Measurements from ENCODE around the gene LAIR1. TPM values are rescaled to one million over a fixed set of nuclear protein-coding genes. Genes with fewer than 3 reads are reported as not detected.
"Not testable (repeated sequence)": the region's sequence is repeated elsewhere in the genome, so short reads cannot be mapped to it uniquely, and the experiment has no call there.

LAIR1 gene
- total RNA-seq, 1 experiment from 2014 or later = 0.37 TPM

DNA sequence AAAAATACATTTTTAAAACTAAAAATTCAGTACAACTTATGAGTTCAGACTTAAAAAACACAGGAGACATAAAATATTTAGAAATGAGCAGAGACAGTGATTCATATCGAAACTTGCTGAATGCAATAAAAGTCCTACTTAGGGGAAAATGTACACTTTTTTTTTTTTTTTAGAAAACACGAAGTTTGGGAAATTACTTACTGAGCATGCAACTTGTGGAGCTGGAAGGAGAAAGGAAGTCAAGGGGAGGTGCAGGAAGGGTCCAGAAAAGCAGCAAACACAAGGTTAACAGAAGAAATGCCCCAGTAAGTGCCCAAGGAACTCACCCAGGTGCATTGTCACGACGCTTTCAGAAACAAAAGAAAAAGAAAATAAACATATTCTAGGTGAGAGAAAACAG, 18.6 kb upstream of the LAIR1 start:
- Mint-ChIP-seq H3K4me3 (no peak overlapping the region), H3K36me3 (no peaks in the 10 kb centered on the region), H3K27me3 (ENCODE audit: low read depth) (peaks cover 37% of the 10 kb centered on the region), H3K27ac (no peak overlapping the region), H3K4me1 (peaks cover 4% of the 10 kb centered on the region), H3K9me3 (peaks cover 12% of the 10 kb centered on the region)
- DNase-seq (ENCODE audit: low spot score) = no peak
- ChIA-PET CTCF (no interaction called here), POLR2A (no interaction called here)
- ATAC-seq = no peak
- no peak for TF ChIP-seq NR3C1 (CRISPR knock-in tag; conservative IDR thresholded peaks at IDR 0.05; ENCODE audit: low read depth)
- TF ChIP-seq RELA (CRISPR knock-in tag; IDR thresholded peaks at IDR 0.05; ENCODE audit: borderline replicate concordance) = no peak
- TF ChIP-seq ZNF396 (CRISPR knock-in tag; IDR thresholded peaks at IDR 0.05; ENCODE audit: borderline replicate concordance) = no peak
- no peak for TF ChIP-seq JUN (CRISPR knock-in tag; IDR thresholded peaks at IDR 0.05)
- TF ChIP-seq, protein P1, sequence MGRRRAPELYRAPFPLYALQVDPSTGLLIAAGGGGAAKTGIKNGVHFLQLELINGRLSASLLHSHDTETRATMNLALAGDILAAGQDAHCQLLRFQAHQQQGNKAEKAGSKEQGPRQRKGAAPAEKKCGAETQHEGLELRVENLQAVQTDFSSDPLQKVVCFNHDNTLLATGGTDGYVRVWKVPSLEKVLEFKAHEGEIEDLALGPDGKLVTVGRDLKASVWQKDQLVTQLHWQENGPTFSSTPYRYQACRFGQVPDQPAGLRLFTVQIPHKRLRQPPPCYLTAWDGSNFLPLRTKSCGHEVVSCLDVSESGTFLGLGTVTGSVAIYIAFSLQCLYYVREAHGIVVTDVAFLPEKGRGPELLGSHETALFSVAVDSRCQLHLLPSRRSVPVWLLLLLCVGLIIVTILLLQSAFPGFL (CRISPR knock-in tag; IDR thresholded peaks at IDR 0.05; ENCODE audit: borderline replicate concordance) = no peak
- no peak for TF ChIP-seq MYBL2 (CRISPR knock-in tag; IDR thresholded peaks at IDR 0.05)
- TF ChIP-seq, protein P2, sequence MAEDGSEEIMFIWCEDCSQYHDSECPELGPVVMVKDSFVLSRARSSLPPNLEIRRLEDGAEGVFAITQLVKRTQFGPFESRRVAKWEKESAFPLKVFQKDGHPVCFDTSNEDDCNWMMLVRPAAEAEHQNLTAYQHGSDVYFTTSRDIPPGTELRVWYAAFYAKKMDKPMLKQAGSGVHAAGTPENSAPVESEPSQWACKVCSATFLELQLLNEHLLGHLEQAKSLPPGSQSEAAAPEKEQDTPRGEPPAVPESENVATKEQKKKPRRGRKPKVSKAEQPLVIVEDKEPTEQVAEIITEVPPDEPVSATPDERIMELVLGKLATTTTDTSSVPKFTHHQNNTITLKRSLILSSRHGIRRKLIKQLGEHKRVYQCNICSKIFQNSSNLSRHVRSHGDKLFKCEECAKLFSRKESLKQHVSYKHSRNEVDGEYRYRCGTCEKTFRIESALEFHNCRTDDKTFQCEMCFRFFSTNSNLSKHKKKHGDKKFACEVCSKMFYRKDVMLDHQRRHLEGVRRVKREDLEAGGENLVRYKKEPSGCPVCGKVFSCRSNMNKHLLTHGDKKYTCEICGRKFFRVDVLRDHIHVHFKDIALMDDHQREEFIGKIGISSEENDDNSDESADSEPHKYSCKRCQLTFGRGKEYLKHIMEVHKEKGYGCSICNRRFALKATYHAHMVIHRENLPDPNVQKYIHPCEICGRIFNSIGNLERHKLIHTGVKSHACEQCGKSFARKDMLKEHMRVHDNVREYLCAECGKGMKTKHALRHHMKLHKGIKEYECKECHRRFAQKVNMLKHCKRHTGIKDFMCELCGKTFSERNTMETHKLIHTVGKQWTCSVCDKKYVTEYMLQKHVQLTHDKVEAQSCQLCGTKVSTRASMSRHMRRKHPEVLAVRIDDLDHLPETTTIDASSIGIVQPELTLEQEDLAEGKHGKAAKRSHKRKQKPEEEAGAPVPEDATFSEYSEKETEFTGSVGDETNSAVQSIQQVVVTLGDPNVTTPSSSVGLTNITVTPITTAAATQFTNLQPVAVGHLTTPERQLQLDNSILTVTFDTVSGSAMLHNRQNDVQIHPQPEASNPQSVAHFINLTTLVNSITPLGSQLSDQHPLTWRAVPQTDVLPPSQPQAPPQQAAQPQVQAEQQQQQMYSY (CRISPR knock-in tag; IDR thresholded peaks at IDR 0.05) = no peak
- no peak for TF ChIP-seq NFATC4 (CRISPR knock-in tag; IDR thresholded peaks at IDR 0.05)

DNA sequence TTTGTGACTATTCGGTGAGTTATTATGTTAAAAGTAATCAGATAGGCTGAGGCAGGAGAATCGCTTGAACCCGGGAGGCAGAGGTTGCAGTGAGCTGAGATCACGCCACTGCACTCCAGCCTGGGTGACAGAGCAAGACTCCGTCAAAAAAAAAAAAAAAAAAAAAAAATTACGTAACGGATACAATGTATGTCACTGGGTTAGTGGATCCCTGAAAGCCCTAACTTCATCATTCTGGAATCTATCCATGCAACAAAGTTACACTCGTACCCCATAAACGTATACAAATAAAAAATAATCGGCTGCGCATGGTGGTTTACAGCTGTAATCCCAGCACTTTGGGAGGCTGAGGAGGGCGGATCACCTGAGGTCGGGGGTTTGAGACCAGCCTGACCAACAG, 17.3 kb upstream of the LAIR1 start:
- peaks cover 12% of the 10 kb centered on the region for H3K9me3 Mint-ChIP-seq
- ATAC-seq; DNase-seq (ENCODE audit: low spot score); H3K27ac Mint-ChIP-seq; H3K4me3 Mint-ChIP-seq; H3K4me1 Mint-ChIP-seq; H3K36me3 Mint-ChIP-seq: not testable (repeated sequence)
- peaks cover 29% of the 10 kb centered on the region for H3K27me3 Mint-ChIP-seq (ENCODE audit: low read depth)
- POLR2A ChIA-PET = interaction anchor here (0.6 to 0.7 kb wide), 2 partner anchors 440 to 1202 kb away, joined by 3 to 5 read pairs; no protein-coding TSS in a partner anchor
- CTCF ChIA-PET = interaction anchor here (0.7 to 1.0 kb wide), 2 partner anchors 10 to 84 kb away, joined by 4 read pairs; no protein-coding TSS in a partner anchor

DNA sequence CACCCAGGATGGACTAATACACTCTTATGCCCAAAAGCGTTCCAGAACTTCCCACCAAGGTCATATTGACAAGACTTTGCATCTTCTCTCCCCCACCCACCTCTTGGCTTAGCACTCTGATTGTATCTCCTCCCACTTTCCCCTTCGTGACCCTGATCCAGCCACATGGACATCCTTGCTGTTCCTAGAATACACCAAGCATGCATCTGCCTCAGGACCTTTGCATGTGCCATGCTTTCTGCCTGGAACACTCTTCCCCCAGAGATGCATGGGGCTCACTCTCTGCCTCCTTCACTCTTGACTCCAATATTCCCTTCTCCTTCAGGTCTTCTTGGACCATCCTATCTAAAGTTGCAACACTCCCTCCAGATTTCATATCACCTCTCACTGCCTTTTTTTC, 16.2 kb upstream of the LAIR1 start:
- H3K4me1 Mint-ChIP-seq = no peaks in the 10 kb centered on the region
- H3K9me3 Mint-ChIP-seq = peaks cover 13% of the 10 kb centered on the region
- no peaks in the 10 kb centered on the region for H3K36me3 Mint-ChIP-seq
- H3K4me3 Mint-ChIP-seq = no peak overlapping the region
- ChIA-PET CTCF (no interaction called here), POLR2A (no interaction called here)
- peaks cover 29% of the 10 kb centered on the region for H3K27me3 Mint-ChIP-seq (ENCODE audit: low read depth)
- no peak for ATAC-seq
- no peak overlapping the region for H3K27ac Mint-ChIP-seq
- TF ChIP-seq SMAD3 (CRISPR knock-in tag; IDR thresholded peaks at IDR 0.05; ENCODE audit: borderline replicate concordance) (no peak), ELF4 (CRISPR knock-in tag; IDR thresholded peaks at IDR 0.05; ENCODE audit: low read depth) (no peak), SOX15 (CRISPR knock-in tag; IDR thresholded peaks at IDR 0.05) (no peak), GRHL2 (CRISPR knock-in tag; IDR thresholded peaks at IDR 0.05; ENCODE audit: insufficient replicate concordance, severe bottlenecking) (no peak)
- TF ChIP-seq, protein P3, sequence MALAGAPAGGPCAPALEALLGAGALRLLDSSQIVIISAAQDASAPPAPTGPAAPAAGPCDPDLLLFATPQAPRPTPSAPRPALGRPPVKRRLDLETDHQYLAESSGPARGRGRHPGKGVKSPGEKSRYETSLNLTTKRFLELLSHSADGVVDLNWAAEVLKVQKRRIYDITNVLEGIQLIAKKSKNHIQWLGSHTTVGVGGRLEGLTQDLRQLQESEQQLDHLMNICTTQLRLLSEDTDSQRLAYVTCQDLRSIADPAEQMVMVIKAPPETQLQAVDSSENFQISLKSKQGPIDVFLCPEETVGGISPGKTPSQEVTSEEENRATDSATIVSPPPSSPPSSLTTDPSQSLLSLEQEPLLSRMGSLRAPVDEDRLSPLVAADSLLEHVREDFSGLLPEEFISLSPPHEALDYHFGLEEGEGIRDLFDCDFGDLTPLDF (CRISPR knock-in tag; IDR thresholded peaks at IDR 0.05) = no peak
- no peak for DNase-seq (ENCODE audit: low spot score)

DNA sequence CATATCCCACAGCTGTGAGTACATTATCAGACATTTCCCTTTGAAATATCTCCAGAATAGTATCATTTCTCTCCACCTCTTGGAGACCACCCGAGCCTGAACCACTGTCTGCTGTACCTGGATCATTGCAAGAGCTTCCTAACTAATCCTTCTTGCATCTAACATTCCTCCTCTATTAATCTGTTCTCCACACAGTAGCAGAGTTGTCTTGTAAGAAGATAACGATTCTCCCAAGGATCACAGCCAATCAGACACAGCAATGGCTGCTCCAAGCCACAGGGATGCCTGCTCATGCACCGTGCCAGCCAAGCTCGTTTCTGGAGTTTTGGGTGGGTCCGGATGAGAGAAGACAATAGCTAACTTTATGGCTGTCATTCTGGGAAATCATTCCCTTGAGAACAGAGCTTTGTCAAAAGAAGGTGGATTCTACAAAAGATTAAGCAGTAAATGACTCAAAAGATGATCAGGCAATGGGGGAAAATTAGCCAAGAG, 14.5 kb upstream of the LAIR1 start:
- no peak overlapping the region for H3K4me3 Mint-ChIP-seq
- DNase-seq (ENCODE audit: low spot score) (no peak), ATAC-seq (no peak)
- H3K27me3 Mint-ChIP-seq (ENCODE audit: low read depth) = peaks cover 31% of the 10 kb centered on the region
- no peak overlapping the region for H3K27ac Mint-ChIP-seq
- TF ChIP-seq HMGA2 (CRISPR knock-in tag; IDR thresholded peaks at IDR 0.05) = no peak
- TF ChIP-seq TEAD4 (CRISPR knock-in tag; IDR thresholded peaks at IDR 0.05) = no peak
- TF ChIP-seq TP53 (CRISPR knock-in tag; IDR thresholded peaks at IDR 0.05) = no peak
- no peak for TF ChIP-seq GABPB1 (CRISPR knock-in tag; IDR thresholded peaks at IDR 0.05)
- H3K4me1 Mint-ChIP-seq = no peaks in the 10 kb centered on the region
- H3K36me3 Mint-ChIP-seq = no peaks in the 10 kb centered on the region
- CTCF ChIA-PET = interaction anchor here (1.3 to 1.4 kb wide), 2 partner anchors 12 to 113 kb away, joined by 3 to 8 read pairs; no protein-coding TSS in a partner anchor
- POLR2A ChIA-PET = interaction anchor here (0.7 kb wide), 1 partner anchor 62 kb away, joined by 3 read pairs; no protein-coding TSS in a partner anchor
- peaks cover 15% of the 10 kb centered on the region for H3K9me3 Mint-ChIP-seq
